ENCODE measurements around the gene VMA21. TPM values are rescaled to one million over a fixed set of nuclear protein-coding genes. Genes with fewer than 3 reads are reported as not detected.

The VMA21 gene
- total RNA-seq, 1 donor from 2014 or later, result 28.1 TPM

GRCh38 chrX:151370906-151371305 lies 26.1 kb upstream of the VMA21 start:
- no peak for TF ChIP-seq CTCF (IDR thresholded peaks at IDR 0.05)
- Histone ChIP-seq H3K27me3 (ENCODE audit: low read depth) (no peaks in the 10 kb centered on the region), H3K36me3 (no peaks in the 10 kb centered on the region), H3K9me3 (no peaks in the 10 kb centered on the region), H3K4me3 (no peak overlapping the region), H3K27ac (no peak overlapping the region), H3K4me1 (no peaks in the 10 kb centered on the region)
- DNase-seq, result peak; percentile 46
- intact Hi-C loops (cut with DNase I), result no loop called here
- no peak for ATAC-seq

- no peaks in the 10 kb centered on the region for H3K36me3 ChIP-seq
- peak; percentile 49 to 55 for ATAC-seq
- no peaks in the 10 kb centered on the region for H3K27me3 ChIP-seq (ENCODE audit: low read depth)
- H3K9me3 ChIP-seq, result no peaks in the 10 kb centered on the region
- peak; percentile 46 for DNase-seq
- intact Hi-C loops (cut with DNase I), result no loop called here
- H3K4me1 ChIP-seq, result no peaks in the 10 kb centered on the region
- TF ChIP-seq CTCF (IDR thresholded peaks at IDR 0.05), result no peak
- no peak overlapping the region for H3K4me3 ChIP-seq
- no peak overlapping the region for H3K27ac ChIP-seq
These were observed 12.2 kb upstream of the VMA21 start for GRCh38 chrX:151384807-151385206.

- H3K27me3 ChIP-seq (ENCODE audit: low read depth), result no peaks in the 10 kb centered on the region
- no peak for DNase-seq
- intact Hi-C loops (cut with DNase I), result no loop called here
- no peak for TF ChIP-seq CTCF (IDR thresholded peaks at IDR 0.05)
- no peak for ATAC-seq
- H3K4me1 ChIP-seq, result no peaks in the 10 kb centered on the region
- no peak overlapping the region for H3K27ac ChIP-seq
- no peaks in the 10 kb centered on the region for H3K36me3 ChIP-seq
- no peak overlapping the region for H3K4me3 ChIP-seq
- H3K9me3 ChIP-seq, result no peaks in the 10 kb centered on the region
These were observed 10.1 kb upstream of the VMA21 start for GRCh38 chrX:151386838-151387459.

GRCh38 chrX:151391722-151392121 lies 5.3 kb upstream of the VMA21 start:
- no peaks in the 10 kb centered on the region for H3K9me3 ChIP-seq
- ATAC-seq (no peak), DNase-seq (no peak)
- intact Hi-C loops (cut with DNase I), result no loop called here
- H3K36me3 ChIP-seq, result no peaks in the 10 kb centered on the region
- no peak for TF ChIP-seq CTCF (IDR thresholded peaks at IDR 0.05)
- peaks cover 10% of the 10 kb centered on the region for H3K4me1 ChIP-seq
- H3K4me3 ChIP-seq, result no peak overlapping the region
- no peak overlapping the region for H3K27ac ChIP-seq
- H3K27me3 ChIP-seq (ENCODE audit: low read depth), result no peaks in the 10 kb centered on the region

- no peak overlapping the region for H3K27ac ChIP-seq
- DNase-seq (no peak), ATAC-seq (no peak)
- H3K4me3 ChIP-seq, result no peak overlapping the region
- no peaks in the 10 kb centered on the region for H3K9me3 ChIP-seq
- no peaks in the 10 kb centered on the region for H3K36me3 ChIP-seq
- no peak for TF ChIP-seq CTCF (IDR thresholded peaks at IDR 0.05)
- peaks cover 10% of the 10 kb centered on the region for H3K4me1 ChIP-seq
- H3K27me3 ChIP-seq (ENCODE audit: low read depth), result no peaks in the 10 kb centered on the region
- intact Hi-C loops (cut with DNase I), result no loop called here
These were observed 3.5 kb upstream of the VMA21 start for GRCh38 chrX:151393514-151393913.
